Activated naive CD8-positive, alpha-beta T cell treated with anti-CD3 and anti-CD28 coated beads for 36 hours (primary cell): Measurements from ENCODE around the gene BCL2L11. TPM values are rescaled to one million over a fixed set of nuclear protein-coding genes. Genes with fewer than 3 reads are reported as not detected.

Experiments
- DNase-seq: peaks from one replicate; pipeline ENCODE4 v3.0.0; 2021
- H3K27ac Mint-ChIP-seq: one replicate; pipeline ENCODE4 v1.8.0; 2022; ENCODE audit warnings: mild to moderate bottlenecking, moderate library complexity, mixed read lengths
- H3K27me3 Mint-ChIP-seq: one replicate; pipeline ENCODE4 v1.8.0; 2022; ENCODE audit warnings: mild to moderate bottlenecking, mixed read lengths
- H3K36me3 Mint-ChIP-seq: one replicate; pipeline ENCODE4 v1.8.0; 2021; ENCODE audit warnings: mild to moderate bottlenecking, mixed read lengths
- H3K4me1 Mint-ChIP-seq: one replicate; pipeline ENCODE4 v1.8.0; 2021; ENCODE audit warnings: mixed read lengths
- H3K4me3 Mint-ChIP-seq: one replicate; pipeline ENCODE4 v1.8.0; 2022; ENCODE audit warnings: mild to moderate bottlenecking, moderate library complexity, mixed read lengths
- H3K9me3 Mint-ChIP-seq: one replicate; pipeline ENCODE4 v1.8.0; 2022; ENCODE audit warnings: mixed read lengths
- total RNA-seq, 2 experiments: library from RNA; stranded (reverse); gene quantifications; one replicate each; pipeline ENCODE4 v1.2.3, GENCODE V29; 2021

Gene BCL2L11
- total RNA-seq, 2 experiments from 2014 or later, result 19.9 TPM

DNA sequence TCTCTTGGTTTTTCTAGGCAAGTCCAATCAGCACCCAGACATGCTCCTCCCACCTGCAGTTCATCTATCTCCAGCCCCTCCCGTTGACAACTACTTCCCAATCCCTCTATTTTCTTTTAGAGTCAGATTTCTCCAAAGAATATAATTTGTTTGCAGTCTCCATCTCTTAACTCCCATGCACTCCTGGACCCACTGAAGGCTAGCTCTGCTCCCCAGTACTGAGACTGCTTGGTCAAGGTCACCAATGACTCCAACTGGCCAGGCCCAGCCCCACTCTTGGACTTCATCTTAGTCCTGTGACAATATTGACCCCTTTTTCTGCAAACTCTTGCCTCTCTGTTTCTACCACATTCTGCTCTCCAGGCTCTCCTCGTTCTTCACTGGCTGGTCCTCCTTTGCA is 62.0 kb downstream of the BCL2L11 start:
- Mint-ChIP-seq H3K4me3 (no peak overlapping the region), H3K9me3 (no peaks in the 10 kb centered on the region)

DNA sequence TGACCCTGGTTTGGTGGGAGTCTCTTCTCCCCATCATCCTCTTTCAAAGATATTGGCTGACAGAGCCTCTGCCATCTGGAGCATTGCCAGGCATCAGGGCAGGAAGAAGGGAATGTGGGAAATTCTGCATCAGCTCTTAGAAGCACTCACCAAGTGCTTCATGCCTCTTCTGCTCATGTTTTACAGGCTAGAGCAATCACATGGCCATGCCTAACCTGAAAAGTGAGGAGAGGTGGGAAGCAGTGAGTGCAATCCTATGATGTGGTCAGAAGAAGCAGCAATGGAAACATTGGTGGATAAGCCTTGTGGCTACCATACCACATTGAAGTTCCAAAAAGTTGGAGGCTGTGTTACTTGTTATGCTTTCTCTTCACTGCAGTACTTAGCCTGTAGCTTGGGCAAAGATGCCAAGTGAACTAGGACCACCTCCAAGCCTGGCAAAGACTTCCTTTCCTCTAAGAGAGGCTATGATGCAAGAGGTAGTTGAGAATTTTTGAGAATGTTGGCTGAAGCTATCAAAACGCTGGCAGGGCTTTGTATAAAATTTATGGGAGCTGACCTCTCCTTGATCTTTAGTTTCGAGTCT is 64.1 kb downstream of the BCL2L11 start:
- Mint-ChIP-seq H3K27ac (no peak overlapping the region), H3K36me3 (no peaks in the 10 kb centered on the region), H3K4me1 (no peaks in the 10 kb centered on the region)

More for the DNA sequence above, 62.0 kb downstream of the BCL2L11 start:
- Mint-ChIP-seq H3K4me1 (no peaks in the 10 kb centered on the region), H3K36me3 (no peaks in the 10 kb centered on the region), H3K27me3 (no peaks in the 10 kb centered on the region), H3K27ac (no peak overlapping the region)
- no peak for DNase-seq

DNA sequence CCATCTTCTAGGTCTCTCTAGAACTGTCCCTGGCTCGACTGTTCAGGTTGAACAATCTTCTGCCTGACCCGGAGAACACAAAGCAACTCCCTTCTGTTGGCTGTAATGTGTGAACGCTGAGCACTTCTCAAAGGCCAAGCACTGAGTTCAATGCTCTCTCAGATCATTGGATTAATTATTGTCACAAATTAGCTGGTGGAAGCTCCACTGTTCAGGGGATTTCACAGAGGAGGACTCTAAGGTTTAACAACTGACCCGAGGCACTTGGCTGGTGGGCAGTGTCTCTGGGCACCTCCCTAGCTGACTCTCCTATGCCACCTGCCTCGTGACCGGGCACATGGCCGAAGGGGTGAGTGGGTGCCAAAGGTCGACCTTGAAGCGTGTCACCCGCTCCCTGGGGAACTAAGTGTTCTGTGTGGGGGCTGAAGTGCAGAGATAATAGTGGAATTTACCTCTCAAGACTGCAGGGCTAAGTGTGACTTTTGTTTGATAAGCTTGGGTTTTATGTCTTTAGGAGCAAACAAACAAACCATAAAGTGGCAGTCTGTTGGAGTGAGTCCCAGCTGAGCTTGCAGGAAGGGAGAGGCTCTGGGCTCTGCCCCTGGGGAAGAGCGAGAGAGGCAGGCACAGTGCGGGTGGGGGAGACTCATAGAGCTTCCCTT is 64.8 kb downstream of the BCL2L11 start:
- no peaks in the 10 kb centered on the region for H3K36me3 Mint-ChIP-seq
- H3K27me3 Mint-ChIP-seq, result no peaks in the 10 kb centered on the region
- no peak for DNase-seq
- no peaks in the 10 kb centered on the region for H3K9me3 Mint-ChIP-seq
- H3K4me3 Mint-ChIP-seq, result no peak overlapping the region
- H3K4me1 Mint-ChIP-seq, result no peaks in the 10 kb centered on the region
- H3K27ac Mint-ChIP-seq, result no peak overlapping the region

More for the DNA sequence above, 64.1 kb downstream of the BCL2L11 start:
- H3K9me3 Mint-ChIP-seq, result no peaks in the 10 kb centered on the region
- no peak for DNase-seq
- no peak overlapping the region for H3K4me3 Mint-ChIP-seq
- no peaks in the 10 kb centered on the region for H3K27me3 Mint-ChIP-seq

DNA sequence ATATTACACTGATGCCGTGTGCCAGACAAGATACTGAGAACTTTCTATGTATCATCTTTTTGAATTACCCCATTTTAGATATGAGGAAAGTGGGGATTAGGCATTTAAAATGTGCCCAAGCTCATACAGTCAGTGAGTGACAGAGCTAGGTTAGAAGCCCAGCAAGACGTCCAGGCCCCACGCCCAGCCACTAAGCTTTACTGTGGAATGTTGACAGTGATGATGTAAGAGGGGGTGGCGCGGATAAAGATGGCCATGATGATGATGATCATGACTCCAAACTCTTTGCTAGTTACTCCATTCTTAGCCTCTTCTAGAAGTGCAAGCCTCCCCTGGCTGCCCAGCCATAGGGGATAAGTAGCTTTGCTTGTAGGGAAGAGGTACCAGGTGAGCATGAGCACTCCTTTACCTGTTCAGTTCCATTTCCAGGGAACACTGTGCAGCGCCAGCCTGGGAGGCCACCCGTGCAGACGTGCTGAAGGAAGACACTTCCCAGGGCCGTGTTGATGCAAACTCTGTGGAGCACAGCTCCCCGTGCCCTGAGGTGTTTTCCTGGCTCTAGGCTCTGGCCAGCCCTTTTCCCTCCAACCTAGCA is 65.5 kb downstream of the BCL2L11 start:
- H3K27me3 Mint-ChIP-seq, result no peaks in the 10 kb centered on the region
- H3K27ac Mint-ChIP-seq, result no peak overlapping the region
- H3K4me1 Mint-ChIP-seq, result no peaks in the 10 kb centered on the region
- no peak for DNase-seq
- no peaks in the 10 kb centered on the region for H3K36me3 Mint-ChIP-seq
- H3K9me3 Mint-ChIP-seq, result no peaks in the 10 kb centered on the region
- no peak overlapping the region for H3K4me3 Mint-ChIP-seq

DNA sequence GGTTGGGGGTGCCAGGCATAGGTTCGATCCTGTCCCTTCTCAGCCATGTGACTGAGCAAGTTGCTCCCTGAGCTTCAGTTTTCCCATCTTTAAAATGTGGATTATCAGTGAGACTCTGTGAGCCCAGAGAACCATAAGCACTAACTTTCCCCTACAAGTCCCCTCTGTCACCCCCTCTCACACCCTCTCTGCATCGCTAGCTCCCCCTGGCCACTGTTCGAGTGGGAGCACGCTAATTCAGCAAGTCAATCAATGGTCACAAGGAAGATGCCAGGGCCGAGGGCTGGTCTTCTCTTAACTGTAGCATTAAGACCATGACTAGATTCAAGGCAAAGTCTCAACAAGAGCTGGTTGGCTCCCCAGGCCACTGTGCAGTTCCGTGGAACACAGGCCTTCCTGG is 66.2 kb downstream of the BCL2L11 start:
- no peaks in the 10 kb centered on the region for H3K36me3 Mint-ChIP-seq

DNA sequence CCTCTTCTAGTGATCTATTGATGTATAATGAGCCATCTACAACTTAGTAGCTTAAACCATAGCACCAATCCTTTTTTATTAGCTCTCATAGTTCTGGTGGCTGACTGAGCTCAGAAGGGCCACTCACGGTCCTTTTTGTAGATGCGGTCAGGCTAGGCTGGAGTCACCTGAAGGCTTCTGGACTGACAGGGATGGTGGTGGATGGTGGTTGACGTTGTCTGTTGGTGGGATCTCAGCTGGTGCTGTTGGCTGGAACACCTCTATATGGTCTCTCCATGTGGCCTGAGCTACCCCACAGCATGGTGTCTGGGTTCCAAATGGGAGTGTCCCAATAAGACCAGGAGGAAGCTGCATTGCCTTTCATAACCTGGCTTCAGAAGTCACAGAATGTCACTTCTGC is 68.0 kb downstream of the BCL2L11 start:
- H3K27ac Mint-ChIP-seq, result no peak overlapping the region

More for the DNA sequence above, 66.2 kb downstream of the BCL2L11 start:
- Mint-ChIP-seq H3K27me3 (no peaks in the 10 kb centered on the region), H3K9me3 (no peaks in the 10 kb centered on the region), H3K27ac (no peak overlapping the region), H3K4me3 (no peak overlapping the region), H3K4me1 (no peaks in the 10 kb centered on the region)
- DNase-seq, result no peak

DNA sequence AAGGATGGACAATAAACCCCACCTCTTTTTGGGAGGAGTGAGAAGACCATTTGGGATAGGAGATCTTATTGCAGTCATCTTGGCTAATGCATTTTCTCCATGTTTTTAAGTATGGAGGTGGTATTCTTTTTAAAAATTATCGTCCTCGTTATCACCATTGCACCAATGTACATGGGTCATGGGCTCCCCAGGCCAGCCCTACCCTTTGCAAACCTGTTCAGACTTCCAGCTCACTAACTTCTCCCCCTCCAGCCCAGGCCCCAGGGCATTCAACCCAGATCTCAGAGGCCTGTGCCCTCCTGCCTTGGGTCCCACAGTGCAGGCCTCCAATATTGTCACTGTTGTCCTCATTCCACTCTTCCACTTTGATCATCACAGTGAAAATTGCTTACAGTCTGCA is 68.4 kb downstream of the BCL2L11 start:
- no peak overlapping the region for H3K4me3 Mint-ChIP-seq
- H3K27ac Mint-ChIP-seq, result no peak overlapping the region
- no peaks in the 10 kb centered on the region for H3K27me3 Mint-ChIP-seq
- no peaks in the 10 kb centered on the region for H3K36me3 Mint-ChIP-seq
- no peak for DNase-seq
- no peaks in the 10 kb centered on the region for H3K9me3 Mint-ChIP-seq
- no peaks in the 10 kb centered on the region for H3K4me1 Mint-ChIP-seq

More for the DNA sequence above, 68.0 kb downstream of the BCL2L11 start:
- Mint-ChIP-seq H3K4me3 (no peak overlapping the region), H3K4me1 (no peaks in the 10 kb centered on the region), H3K27me3 (no peaks in the 10 kb centered on the region), H3K9me3 (no peaks in the 10 kb centered on the region), H3K36me3 (no peaks in the 10 kb centered on the region)
- no peak for DNase-seq

DNA sequence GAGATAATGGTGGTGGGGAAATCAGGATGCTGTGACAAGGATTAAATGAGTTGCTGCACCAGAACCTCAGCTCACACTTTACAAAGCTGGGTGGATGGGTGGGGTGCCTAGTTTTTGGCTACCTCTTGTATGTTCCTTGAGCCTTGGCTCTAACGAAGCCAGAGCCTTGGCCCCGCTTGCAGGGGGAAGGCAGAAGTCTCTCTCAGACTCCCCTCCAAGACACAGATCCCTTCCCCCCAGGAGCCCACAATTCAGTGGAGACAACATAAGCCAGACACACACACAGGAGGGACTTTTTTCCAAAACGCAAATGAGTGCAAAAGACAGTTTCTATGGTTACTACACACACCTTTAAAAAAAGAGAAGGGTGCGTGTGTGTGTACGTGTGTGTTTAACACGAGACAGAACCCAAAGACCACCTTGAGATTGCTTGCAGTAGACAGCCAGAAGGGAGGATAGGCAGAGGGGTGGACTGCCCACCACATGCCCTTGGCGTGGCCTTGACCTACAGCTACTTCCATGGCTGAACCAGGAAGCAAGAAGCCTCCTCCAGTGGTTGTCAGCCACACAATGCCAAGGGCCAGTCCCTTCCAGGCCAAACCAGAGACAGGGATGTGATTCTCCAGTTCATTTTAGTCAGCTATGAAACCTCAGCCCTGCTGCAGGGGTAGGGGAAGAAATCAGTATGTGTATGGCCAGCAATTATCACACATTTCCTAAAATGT is 70.3 kb downstream of the BCL2L11 start:
- H3K27me3 Mint-ChIP-seq, result no peaks in the 10 kb centered on the region
- no peak overlapping the region for H3K4me3 Mint-ChIP-seq
- H3K27ac Mint-ChIP-seq, result no peak overlapping the region
- DNase-seq, result no peak
- H3K9me3 Mint-ChIP-seq, result no peaks in the 10 kb centered on the region
- no peaks in the 10 kb centered on the region for H3K36me3 Mint-ChIP-seq
- no peaks in the 10 kb centered on the region for H3K4me1 Mint-ChIP-seq

DNA sequence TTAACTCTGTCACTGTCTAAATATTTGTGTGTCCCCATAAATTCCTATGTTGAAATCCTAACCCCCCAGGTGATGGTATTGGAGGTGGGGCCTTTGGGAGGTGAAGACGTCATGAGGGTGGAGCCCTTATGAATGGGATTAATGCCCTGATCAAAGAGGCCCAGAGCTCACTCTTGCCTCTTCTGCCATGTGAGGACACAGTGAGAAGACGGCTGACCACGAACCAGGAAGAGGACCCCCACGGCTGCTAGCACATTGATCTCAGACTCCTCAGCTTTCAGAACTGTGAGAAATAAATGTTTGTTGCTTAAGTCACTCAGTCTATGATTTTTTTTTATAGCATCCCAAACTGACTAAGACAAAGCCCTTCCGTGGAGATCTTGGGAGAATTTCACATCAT is 71.2 kb downstream of the BCL2L11 start:
- Mint-ChIP-seq H3K9me3 (no peaks in the 10 kb centered on the region), H3K27ac (no peak overlapping the region), H3K27me3 (peaks cover 3% of the 10 kb centered on the region), H3K36me3 (no peaks in the 10 kb centered on the region), H3K4me1 (peaks cover 3% of the 10 kb centered on the region), H3K4me3 (no peak overlapping the region)
- DNase-seq, result no peak

DNA sequence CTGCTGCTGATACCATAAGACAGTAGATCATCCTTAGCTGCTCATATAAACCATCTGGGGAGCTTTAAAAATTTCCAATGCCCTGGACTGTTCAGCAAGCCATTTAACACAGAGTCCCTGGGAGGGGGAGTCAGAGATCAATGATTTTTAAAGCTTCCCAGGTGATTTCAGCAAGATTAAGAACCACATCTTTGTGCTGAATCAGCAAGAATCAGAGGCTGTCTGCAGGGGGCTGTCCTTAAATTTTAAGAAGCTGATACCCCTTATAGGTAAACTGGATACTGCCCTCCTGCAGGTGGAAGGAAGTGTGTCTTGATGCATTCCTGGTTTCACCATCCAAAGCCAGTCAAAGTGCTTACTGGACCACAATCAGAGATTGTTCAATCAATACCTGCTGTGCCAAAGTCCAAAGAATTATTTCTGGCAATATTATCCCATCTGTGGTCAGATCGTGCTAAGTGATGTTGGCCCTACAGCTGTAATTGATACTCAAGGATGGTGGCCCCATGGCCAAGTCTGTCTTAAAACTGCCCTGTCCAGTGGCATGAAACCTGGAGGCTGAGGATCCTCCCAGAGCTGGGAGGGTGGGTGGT is 72.2 kb downstream of the BCL2L11 start:
- Mint-ChIP-seq H3K27me3 (peaks cover 3% of the 10 kb centered on the region), H3K36me3 (no peaks in the 10 kb centered on the region), H3K9me3 (no peaks in the 10 kb centered on the region), H3K4me3 (no peak overlapping the region), H3K27ac (no peak overlapping the region), H3K4me1 (peaks cover 3% of the 10 kb centered on the region)
- no peak for DNase-seq

DNA sequence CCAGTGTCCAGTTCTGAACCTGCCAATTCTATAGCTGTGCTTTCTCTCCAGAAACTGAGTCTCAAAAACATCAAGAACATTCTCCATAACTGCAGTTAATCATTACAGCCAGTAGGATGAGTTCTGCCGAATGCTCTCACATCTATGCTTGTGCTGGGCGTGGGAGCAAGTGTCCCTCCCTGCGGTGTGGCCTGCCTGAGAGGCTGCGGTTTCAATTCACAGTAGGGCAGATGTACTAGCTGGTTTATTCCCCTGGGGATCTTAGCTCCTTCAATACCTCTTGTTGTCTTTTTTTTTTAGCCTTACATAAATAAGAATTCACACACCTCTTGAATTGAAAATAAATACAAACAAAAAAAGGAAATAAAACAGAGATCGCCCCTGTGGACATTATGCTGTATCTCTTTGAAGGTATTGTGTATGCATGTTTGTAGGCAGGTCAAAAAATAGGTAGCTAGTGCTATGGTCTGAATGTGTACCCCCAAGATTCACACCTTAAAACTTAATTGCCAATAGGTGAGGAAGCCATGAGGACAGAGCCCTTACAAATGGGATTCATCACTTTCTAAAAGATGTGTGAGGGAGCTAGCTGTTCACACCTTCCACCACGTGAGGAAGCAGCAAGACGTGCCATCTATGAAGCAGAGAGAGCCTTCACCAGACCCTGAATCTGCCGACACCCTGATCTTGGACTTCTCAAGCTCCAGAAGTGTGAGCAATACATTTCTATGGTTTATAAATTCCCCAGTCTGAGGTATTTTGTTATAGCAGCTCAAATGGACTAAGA is 74.3 kb downstream of the BCL2L11 start:
- no peak for DNase-seq
- Mint-ChIP-seq H3K27ac (no peak overlapping the region), H3K27me3 (peaks cover 3% of the 10 kb centered on the region), H3K9me3 (no peaks in the 10 kb centered on the region), H3K4me1 (peaks cover 3% of the 10 kb centered on the region), H3K4me3 (no peak overlapping the region), H3K36me3 (no peaks in the 10 kb centered on the region)

DNA sequence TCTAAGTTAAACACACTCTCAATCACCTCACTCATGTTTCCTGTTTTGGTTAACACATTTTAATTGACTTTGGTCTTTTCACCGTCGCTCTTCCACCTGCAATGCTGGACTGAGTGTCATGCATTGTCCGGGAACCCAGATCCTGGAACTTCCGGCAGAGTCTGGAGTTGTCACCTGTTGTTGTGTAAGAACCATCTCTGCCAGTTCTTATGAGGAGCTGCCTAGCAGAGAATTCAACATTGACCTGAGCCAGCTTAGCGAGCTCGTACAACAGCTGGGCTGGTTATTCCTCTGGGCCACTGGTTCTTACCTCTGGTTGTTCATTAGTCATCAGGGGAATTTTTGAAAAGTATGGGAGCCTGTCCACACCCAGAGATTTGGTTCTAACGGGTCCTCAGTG is 75.7 kb downstream of the BCL2L11 start:
- no peak overlapping the region for H3K4me3 Mint-ChIP-seq
- H3K36me3 Mint-ChIP-seq, result no peaks in the 10 kb centered on the region
- peaks cover 3% of the 10 kb centered on the region for H3K27me3 Mint-ChIP-seq
- no peak for DNase-seq
- no peak overlapping the region for H3K27ac Mint-ChIP-seq
- H3K9me3 Mint-ChIP-seq, result no peaks in the 10 kb centered on the region
- H3K4me1 Mint-ChIP-seq, result peaks cover 3% of the 10 kb centered on the region

DNA sequence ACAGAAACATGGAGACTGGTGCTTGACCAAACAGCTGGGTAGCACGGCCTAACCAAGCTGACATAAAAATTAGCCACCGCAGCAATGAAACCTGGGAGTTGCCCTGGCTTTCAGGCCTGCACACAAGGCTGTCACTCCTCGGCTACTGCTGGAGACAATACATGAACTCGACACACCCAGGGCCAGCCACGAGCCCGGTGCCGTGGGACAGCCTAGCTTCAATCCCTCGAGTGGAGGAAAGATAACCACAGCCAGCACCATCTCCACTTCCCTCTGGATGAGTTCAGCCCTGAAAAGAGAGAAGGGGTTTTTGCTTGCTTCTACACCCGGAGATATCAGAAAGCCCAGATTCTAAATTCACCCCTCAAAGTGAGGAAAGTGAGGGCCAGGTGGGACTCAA is 78.0 kb downstream of the BCL2L11 start:
- H3K27me3 Mint-ChIP-seq, result peaks cover 3% of the 10 kb centered on the region
- peaks cover 3% of the 10 kb centered on the region for H3K4me1 Mint-ChIP-seq
- no peaks in the 10 kb centered on the region for H3K9me3 Mint-ChIP-seq
- H3K4me3 Mint-ChIP-seq, result no peak overlapping the region
- H3K27ac Mint-ChIP-seq, result no peak overlapping the region
- DNase-seq, result no peak
- no peaks in the 10 kb centered on the region for H3K36me3 Mint-ChIP-seq

DNA sequence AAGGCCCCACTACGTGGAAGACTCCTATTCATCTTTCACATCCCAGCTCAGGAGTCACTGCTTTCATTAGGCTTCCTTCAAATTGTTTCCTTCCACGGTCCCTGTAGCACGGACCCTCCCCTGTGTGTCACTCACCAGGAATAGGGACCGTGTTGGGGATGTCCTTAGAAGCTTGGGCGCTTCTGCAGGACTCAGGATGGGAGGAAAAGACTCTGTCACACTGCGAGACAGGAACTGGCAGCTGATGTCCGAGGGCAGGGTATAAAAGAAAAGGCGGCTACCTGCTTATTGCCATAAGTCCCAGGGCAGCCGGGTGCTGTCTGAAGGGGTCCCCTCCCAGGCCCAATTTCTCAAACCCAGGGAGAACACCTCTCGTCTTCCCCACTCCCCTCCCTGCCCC is 79.1 kb downstream of the BCL2L11 start:
- H3K36me3 Mint-ChIP-seq, result no peaks in the 10 kb centered on the region
- peaks cover 3% of the 10 kb centered on the region for H3K27me3 Mint-ChIP-seq
- no peak overlapping the region for H3K27ac Mint-ChIP-seq
- DNase-seq, result no peak
- peaks cover 3% of the 10 kb centered on the region for H3K4me1 Mint-ChIP-seq
- no peaks in the 10 kb centered on the region for H3K9me3 Mint-ChIP-seq
- no peak overlapping the region for H3K4me3 Mint-ChIP-seq
